AG04450 (cell line): Measurements from ENCODE around the gene IQCH. TPM values are rescaled to one million over a fixed set of nuclear protein-coding genes. Genes with fewer than 3 reads are reported as not detected.
A peak's percentile ranks its signal among the peaks of the same experiment; 100 is the strongest.
"Not testable (repeated sequence)": the region's sequence is repeated elsewhere in the genome, so short reads cannot be mapped to it uniquely, and the experiment has no call there.

Source experiments
- CTCF ChIA-PET: fragments of 300-600, 350-600 bp; formaldehyde crosslinking; extraction: SDS; loops from one replicate; lab custom pipeline; 2022; ENCODE audit warnings: antibody characterized with exemption, inconsistent platforms; lab: Charles Lee
- POLR2A ChIA-PET: fragments of 350-600 bp; formaldehyde crosslinking; extraction: SDS; loops from one replicate; lab custom pipeline; 2021; ENCODE audit warnings: antibody characterized with exemption, inconsistent platforms; lab: Yijun Ruan, JAX
- DNase-seq: peaks from one replicate; pipeline ENCODE4 v3.0.0-alpha.2; 2011; ENCODE audit warnings: low read depth, low spot score
- H3K27ac ChIP-seq: one replicate; pipeline ENCODE4 v1.5.1; 2012; ENCODE audit warnings: low read depth, low read length, control low read depth
- H3K27me3 ChIP-seq: one replicate; pipeline ENCODE4 v1.6.0; 2012; ENCODE audit warnings: low read length; ENCODE audit not compliant: control insufficient read depth, insufficient read depth
- H3K4me3 ChIP-seq: 2 replicates; pipeline ENCODE4 v1.5.1; 2011; ENCODE audit warnings: mild to moderate bottlenecking, low read depth, low read length, control low read depth
- H3K9me3 ChIP-seq: 2 replicates; pipeline ENCODE4 v1.5.1; 2012; ENCODE audit warnings: low read length; ENCODE audit not compliant: control insufficient read depth, insufficient read depth
- polyA plus RNA-seq: library from polyadenylated mRNA; depleted of rRNA; stranded (reverse); fragments of >200 nt; gene quantifications from 2 replicates; pipeline ENCODE4 v1.2.3, GENCODE V29; 2011
- TF ChIP-seq, protein P1 (sequence below): IDR thresholded peaks from 2 replicates; pipeline ENCODE4 v1.5.1; 2011; ENCODE audit warnings: low read depth, low read length, control low read depth, inconsistent platforms

IQCH gene
- polyA plus RNA-seq, 1 experiment = 0.95 TPM

DNA sequence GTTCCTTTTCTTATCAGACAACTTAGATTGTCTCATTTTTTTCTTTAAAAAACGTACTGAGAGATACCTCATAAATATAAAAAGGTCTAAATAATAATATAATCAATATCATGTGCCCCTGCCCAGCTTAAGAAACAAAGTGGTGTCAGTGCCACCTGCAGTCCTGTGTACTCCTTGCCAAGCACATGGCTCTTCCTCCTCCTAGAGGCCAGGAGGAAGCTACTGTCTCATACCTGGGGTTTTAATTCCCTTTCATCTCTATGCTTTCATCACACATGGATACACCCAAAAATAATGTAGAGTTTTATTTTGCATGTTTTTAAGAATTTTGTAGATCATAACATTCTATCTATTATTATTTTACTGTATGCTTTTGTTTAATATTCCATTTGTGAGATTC lies 167.7 kb downstream of the IQCH start:
- CTCF ChIA-PET = interaction anchor here (2.2 kb wide), 1 partner anchor 11 kb away, joined by 7 read pairs; no protein-coding TSS in a partner anchor
- Histone ChIP-seq H3K27me3 (no peaks in the 10 kb centered on the region), H3K4me3 (no peak overlapping the region), H3K9me3 (no peaks in the 10 kb centered on the region), H3K27ac (no peak overlapping the region)
- POLR2A ChIA-PET = no interaction called here
- DNase-seq = no peak
- TF ChIP-seq, protein P1, sequence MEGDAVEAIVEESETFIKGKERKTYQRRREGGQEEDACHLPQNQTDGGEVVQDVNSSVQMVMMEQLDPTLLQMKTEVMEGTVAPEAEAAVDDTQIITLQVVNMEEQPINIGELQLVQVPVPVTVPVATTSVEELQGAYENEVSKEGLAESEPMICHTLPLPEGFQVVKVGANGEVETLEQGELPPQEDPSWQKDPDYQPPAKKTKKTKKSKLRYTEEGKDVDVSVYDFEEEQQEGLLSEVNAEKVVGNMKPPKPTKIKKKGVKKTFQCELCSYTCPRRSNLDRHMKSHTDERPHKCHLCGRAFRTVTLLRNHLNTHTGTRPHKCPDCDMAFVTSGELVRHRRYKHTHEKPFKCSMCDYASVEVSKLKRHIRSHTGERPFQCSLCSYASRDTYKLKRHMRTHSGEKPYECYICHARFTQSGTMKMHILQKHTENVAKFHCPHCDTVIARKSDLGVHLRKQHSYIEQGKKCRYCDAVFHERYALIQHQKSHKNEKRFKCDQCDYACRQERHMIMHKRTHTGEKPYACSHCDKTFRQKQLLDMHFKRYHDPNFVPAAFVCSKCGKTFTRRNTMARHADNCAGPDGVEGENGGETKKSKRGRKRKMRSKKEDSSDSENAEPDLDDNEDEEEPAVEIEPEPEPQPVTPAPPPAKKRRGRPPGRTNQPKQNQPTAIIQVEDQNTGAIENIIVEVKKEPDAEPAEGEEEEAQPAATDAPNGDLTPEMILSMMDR = no peak

DNA sequence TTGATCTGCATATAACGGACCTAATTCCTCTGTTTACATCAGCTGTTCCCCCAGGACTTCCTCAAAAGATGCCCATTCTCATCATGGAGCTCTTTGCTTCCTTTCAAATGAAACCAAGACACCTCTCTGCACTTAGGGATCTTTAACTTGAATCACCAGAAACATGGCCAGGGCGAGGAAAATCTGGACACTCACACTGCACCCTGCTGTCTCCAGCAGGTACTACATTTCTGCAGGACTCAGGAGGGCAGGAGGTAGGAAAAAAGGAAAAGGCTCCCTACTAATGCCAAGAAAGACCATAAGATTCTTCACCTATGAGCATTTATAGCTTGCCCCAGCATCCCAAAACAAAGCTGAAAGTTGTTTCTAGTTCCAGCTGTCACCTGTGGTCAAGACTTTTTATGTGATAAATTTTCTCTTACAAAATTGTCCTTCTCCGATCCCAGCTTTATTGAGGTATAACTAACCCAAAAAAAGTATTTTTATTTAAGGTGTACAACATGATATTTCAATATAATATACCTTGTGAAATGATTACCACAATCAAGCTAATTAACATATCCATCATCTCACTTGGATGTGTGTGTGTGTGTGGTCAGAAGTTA lies 179.0 kb downstream of the IQCH start:
- peak; percentile 16 for DNase-seq
- TF ChIP-seq, protein P1 = peak; percentile 90
- ChIA-PET CTCF (interaction anchor here (0.5 to 2.8 kb wide), 46 partner anchors 9 to 641 kb away, joined by 3 to 34 read pairs (median 4); no protein-coding TSS in a partner anchor), POLR2A (no interaction called here)
- H3K9me3 ChIP-seq = no peaks in the 10 kb centered on the region
- no peak overlapping the region for H3K27ac ChIP-seq
- H3K4me3 ChIP-seq = no peak overlapping the region
- no peaks in the 10 kb centered on the region for H3K27me3 ChIP-seq

DNA sequence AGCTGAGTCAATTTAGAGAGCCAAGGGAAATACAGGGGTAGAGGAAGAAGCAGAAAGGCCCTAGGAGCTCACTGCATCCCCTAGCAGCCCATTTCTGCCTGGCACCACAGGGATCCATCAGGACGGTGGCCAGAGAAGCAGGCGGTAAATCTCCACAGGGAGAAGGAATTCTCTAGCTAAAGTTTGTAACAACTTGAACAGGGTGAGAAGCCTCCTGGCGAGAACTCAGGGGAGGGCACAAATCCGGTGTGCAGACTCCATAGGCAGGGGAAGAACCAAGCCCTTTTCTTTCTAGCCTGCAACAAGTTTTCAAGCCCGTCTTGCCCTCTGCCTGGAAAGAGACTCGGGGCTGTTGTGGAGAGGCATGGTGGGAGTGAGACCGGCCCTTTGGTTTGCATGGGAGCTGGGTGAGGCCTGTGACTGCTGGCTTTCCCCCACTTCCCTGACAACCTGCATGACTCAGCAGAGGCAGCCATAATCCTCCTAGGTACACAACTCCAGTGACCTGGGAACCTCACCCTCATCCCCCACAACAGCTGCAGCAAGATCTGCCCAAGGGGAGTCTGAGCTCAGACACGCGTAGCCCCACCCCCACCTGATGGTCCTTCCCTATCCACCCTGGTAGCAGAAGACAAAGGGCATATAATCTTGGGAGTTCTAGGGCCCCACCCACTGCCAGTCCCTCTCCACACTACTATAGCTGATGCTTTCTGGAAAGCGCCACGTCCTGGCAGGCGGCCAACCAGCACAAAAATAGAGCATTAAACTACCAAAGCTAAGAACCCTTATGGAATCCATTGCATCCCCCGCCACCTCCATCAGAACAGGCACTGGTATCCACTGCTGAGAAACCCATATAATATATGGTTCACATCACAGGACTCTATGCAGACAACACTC lies 182.0 kb downstream of the IQCH start:
- CTCF ChIA-PET, DNase-seq, POLR2A ChIA-PET: not testable (repeated sequence)

DNA sequence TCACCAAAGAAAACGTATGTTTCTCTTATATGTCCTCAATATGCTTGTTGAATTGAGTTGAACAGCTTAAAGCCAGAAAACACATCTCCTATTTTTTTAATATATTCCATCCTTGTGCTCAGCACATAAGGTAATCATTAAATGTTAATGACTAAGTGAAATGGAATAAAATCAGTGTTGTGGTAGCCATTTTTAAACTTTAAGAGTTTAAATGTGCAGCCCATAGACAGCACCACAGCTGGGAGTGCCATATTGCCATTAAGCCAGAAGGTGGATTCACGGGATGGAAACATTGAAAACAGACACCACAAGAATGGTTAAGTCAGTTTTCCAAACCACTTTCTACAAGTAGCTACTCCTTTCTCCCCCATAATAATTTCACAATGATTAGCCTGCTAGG lies 189.5 kb downstream of the IQCH start:
- H3K27ac ChIP-seq = no peak overlapping the region
- TF ChIP-seq, protein P1 = no peak
- peaks cover 7% of the 10 kb centered on the region for H3K27me3 ChIP-seq
- ChIA-PET POLR2A (no interaction called here), CTCF (interaction anchor here (0.6 to 5.3 kb wide), 3 partner anchors 11 to 392 kb away, joined by 3 to 29 read pairs (median 14); no protein-coding TSS in a partner anchor)
- no peaks in the 10 kb centered on the region for H3K9me3 ChIP-seq
- DNase-seq = no peak
- no peak overlapping the region for H3K4me3 ChIP-seq

More for the DNA sequence above, 182.0 kb downstream of the IQCH start:
- H3K9me3 ChIP-seq, H3K27ac ChIP-seq, H3K27me3 ChIP-seq, H3K4me3 ChIP-seq: not testable (repeated sequence)

DNA sequence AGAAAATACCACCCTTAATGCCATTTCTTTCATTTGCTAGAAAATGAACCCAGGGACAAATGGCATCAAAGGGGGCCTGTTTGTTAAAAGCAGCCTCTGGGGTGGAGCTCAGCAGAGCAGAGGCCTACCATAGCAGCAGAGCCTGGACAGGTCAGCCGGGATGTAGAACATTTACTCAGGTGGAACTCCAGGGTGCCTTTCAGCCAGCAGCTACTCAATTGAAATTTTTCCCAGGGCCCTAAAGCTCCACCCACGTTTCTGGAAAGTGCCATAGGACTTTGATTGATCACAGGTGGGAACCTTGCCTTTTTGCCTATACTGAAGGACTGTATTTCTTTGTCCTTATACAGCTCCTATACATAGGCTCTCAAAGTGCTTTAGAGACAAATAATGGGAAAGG lies 191.9 kb downstream of the IQCH start:
- ChIA-PET POLR2A (interaction anchor here (0.6 kb wide), 1 partner anchor 16 kb away, joined by 4 read pairs; no protein-coding TSS in a partner anchor), CTCF (interaction anchor here (0.9 to 5.3 kb wide), 3 partner anchors 11 to 390 kb away, joined by 4 to 29 read pairs (median 11); no protein-coding TSS in a partner anchor)
- Histone ChIP-seq H3K9me3 (no peaks in the 10 kb centered on the region), H3K4me3 (no peak overlapping the region), H3K27ac (no peak overlapping the region), H3K27me3 (peaks cover 7% of the 10 kb centered on the region)
- no peak for DNase-seq
- TF ChIP-seq, protein P1 = no peak

DNA sequence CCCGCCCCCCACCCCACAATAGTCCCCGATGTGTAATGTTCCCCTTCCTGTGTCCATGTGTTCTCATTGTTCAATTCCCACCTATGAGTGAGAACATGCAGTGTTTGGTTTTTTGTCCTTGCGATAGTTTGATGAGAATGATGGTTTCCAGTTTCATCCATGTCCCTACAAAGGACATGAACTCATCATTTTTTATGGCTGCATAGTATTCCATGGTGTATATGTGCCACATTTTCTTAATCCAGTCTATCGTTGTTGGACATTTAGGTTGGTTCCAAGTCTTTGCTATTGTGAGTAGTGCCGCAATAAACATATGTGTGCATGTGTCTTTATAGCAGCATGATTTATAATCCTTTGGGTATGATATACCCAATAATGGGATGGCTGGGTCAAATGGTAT lies 193.8 kb downstream of the IQCH start:
- H3K4me3 ChIP-seq, DNase-seq, H3K9me3 ChIP-seq, POLR2A ChIA-PET, H3K27ac ChIP-seq, H3K27me3 ChIP-seq: not testable (repeated sequence)
- CTCF ChIA-PET = interaction anchor here (5.3 kb wide), 1 partner anchor 15 kb away, joined by 29 read pairs; no protein-coding TSS in a partner anchor

DNA sequence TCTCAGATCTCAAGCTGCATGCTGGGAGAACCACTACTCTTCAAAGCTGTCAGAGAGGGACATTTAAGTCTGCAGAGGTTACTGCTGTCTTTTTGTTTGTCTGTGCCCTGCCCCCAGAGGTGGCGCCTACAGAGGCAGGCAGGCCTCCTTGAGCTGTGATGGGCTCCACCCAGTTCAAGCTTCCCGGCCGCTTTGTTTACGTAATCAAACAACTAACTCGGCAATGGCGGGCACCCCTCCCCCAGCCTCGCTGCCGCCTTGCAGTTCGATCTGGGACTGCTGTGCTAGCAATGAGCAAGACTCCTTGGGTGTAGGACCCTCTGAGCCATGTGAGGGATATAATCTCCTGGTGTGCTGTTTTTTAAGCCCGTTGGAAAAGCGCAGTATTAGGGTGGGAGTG lies 199.1 kb downstream of the IQCH start:
- DNase-seq, POLR2A ChIA-PET, H3K9me3 ChIP-seq, H3K4me3 ChIP-seq, CTCF ChIA-PET, H3K27me3 ChIP-seq, H3K27ac ChIP-seq: not testable (repeated sequence)
